ENCODE measurements around the gene ZBTB7C. TPM values are rescaled to one million over a fixed set of nuclear protein-coding genes. Genes with fewer than 3 reads are reported as not detected.

ZBTB7C gene
- total RNA-seq, 2 experiments from 2014 or later, result 0.05 TPM; not detected in 1

DNA sequence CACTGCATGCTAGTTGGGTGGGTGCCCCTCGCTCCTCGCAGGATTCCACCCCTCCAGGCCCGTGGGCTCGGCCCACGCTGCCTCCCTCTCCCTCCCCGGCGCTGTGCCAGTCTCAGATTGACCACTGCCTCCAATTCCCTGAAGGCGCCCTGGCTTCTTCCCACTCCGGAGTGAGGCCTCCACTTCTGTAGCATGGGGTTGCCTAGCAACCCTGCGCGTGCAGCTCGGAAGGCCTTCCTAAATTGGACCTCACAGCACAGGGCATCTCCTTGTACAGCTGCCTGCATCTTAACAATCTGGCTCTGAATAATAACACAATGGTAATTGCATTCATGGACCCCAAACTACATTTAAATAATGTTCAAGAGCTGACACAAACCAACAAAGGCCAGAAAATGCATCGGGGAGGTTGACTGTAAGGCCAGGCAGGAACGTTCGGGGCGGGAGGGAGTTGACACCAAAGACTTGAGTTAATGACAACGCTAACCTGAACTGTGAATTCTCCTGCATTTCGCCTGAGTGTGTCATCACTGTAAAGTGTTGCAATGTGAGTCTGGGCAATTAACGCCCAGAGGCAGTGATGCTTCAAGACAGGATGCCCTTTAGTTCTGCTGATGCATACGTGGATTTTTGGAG, 222.9 kb downstream of the ZBTB7C start:
- POLR2A ChIA-PET, result no interaction called here
- intact Hi-C loops (cut with micrococcal nuclease), result no loop called here
- no peak overlapping the region for H3K27ac Mint-ChIP-seq
- H3K4me1 Mint-ChIP-seq (ENCODE audit: low read depth), result no peaks in the 10 kb centered on the region
- CTCF ChIA-PET, result interaction anchor here (0.7 kb wide), 1 partner anchor 131 kb away, joined by 7 read pairs; no protein-coding TSS in a partner anchor
- H3K4me3 Mint-ChIP-seq, result no peak overlapping the region
- H3K9me3 Mint-ChIP-seq, result no peaks in the 10 kb centered on the region
- peaks cover 19% of the 10 kb centered on the region for H3K27me3 Mint-ChIP-seq
- no peaks in the 10 kb centered on the region for H3K36me3 Mint-ChIP-seq
- no peak for DNase-seq

DNA sequence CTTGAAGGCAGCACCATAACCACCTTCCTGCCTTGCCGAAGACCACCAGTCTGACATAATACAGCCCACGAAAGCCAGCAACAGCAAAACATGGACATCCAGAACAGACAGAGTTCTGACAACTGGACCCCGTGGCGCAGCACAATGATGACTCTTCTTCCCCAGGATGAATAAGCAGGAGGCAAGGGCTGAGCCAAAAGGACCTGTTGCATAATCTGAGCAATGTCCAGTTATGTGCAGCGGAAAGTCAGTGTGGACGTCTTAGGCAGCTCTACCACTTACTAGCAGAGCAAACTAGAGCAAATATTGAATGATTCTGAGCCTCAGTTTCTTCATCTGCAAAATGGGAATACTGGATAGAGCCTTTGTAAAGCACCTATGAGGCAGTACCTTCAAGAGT, 225.1 kb downstream of the ZBTB7C start:
- Mint-ChIP-seq H3K9me3 (no peaks in the 10 kb centered on the region), H3K4me1 (ENCODE audit: low read depth) (no peaks in the 10 kb centered on the region), H3K4me3 (no peak overlapping the region), H3K27me3 (peaks cover 17% of the 10 kb centered on the region), H3K36me3 (no peaks in the 10 kb centered on the region), H3K27ac (no peak overlapping the region)
- no peak for DNase-seq
- POLR2A ChIA-PET, result no interaction called here
- intact Hi-C loops (cut with micrococcal nuclease), result no loop called here
- CTCF ChIA-PET, result no interaction called here

DNA sequence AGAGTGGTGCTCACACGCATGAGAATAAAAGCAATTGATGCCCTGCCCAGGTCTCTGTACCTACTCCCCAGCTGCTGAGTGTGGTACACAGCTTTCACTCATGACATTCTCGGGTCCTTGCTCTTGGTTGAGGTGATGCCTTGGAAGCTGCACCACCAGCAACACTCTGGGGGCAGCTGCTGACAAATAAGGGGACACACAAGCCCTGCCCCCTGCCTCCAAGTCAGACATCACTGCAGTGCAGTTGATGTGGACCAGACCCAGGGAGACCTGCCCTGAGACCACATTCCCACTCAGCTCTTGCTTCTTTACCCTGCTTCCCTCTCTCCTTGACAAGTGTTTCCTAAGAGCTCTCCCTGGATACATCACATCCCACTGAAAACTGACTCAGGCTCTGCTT, 225.6 kb downstream of the ZBTB7C start:
- Mint-ChIP-seq H3K27ac (no peak overlapping the region), H3K4me3 (no peak overlapping the region), H3K27me3 (peaks cover 17% of the 10 kb centered on the region), H3K36me3 (no peaks in the 10 kb centered on the region), H3K9me3 (no peaks in the 10 kb centered on the region), H3K4me1 (ENCODE audit: low read depth) (no peaks in the 10 kb centered on the region)
- POLR2A ChIA-PET, result no interaction called here
- DNase-seq, result no peak
- intact Hi-C loops (cut with micrococcal nuclease), result no loop called here
- CTCF ChIA-PET, result no interaction called here

DNA sequence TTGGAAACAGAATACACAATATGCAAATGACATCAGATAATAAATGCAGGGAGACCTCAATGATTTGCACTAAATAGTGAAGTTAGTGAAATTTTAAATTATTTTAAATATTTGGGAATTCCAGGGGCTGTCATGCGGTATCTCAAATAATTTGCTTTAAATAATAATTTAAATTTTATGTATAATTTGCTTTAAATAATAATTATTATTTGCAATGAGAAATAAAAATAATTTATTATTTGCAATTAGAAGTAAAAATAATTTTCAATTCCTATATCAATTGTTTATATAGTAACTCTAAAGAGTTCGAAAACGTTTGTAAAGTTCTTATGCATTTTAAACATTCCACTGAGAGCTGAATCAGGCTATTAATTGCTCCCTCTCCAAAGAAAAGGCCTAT, 226.4 kb downstream of the ZBTB7C start:
- intact Hi-C loops (cut with micrococcal nuclease), result no loop called here
- Mint-ChIP-seq H3K4me1 (ENCODE audit: low read depth) (no peaks in the 10 kb centered on the region), H3K36me3 (no peaks in the 10 kb centered on the region), H3K27me3 (peaks cover 17% of the 10 kb centered on the region), H3K27ac (no peak overlapping the region), H3K4me3 (no peak overlapping the region), H3K9me3 (no peaks in the 10 kb centered on the region)
- DNase-seq, result no peak
- CTCF ChIA-PET, result no interaction called here
- POLR2A ChIA-PET, result no interaction called here

DNA sequence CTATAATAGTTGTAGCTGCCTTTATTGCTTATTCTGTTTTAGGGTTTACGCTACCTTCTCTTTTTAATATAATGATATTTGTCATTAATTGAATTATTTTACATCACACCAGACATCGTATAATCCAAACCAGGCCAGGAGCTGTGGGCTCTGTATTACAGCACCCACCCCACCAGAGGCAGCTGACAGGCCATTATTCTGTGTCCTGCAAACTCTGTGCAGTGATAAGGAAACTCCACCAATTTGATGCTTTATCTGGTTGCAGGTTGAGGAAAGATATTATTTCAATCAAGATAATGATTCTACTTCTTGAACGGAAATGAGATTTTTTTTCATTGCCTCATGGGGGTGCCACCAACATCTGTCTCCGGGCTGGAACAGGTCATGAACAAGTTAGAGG, 227.3 kb downstream of the ZBTB7C start:
- ChIA-PET POLR2A (no interaction called here), CTCF (no interaction called here)
- no peaks in the 10 kb centered on the region for H3K9me3 Mint-ChIP-seq
- H3K4me3 Mint-ChIP-seq, result no peak overlapping the region
- peaks cover 17% of the 10 kb centered on the region for H3K27me3 Mint-ChIP-seq
- no peaks in the 10 kb centered on the region for H3K4me1 Mint-ChIP-seq (ENCODE audit: low read depth)
- intact Hi-C loops (cut with micrococcal nuclease), result no loop called here
- DNase-seq, result no peak
- H3K27ac Mint-ChIP-seq, result no peak overlapping the region
- no peaks in the 10 kb centered on the region for H3K36me3 Mint-ChIP-seq

DNA sequence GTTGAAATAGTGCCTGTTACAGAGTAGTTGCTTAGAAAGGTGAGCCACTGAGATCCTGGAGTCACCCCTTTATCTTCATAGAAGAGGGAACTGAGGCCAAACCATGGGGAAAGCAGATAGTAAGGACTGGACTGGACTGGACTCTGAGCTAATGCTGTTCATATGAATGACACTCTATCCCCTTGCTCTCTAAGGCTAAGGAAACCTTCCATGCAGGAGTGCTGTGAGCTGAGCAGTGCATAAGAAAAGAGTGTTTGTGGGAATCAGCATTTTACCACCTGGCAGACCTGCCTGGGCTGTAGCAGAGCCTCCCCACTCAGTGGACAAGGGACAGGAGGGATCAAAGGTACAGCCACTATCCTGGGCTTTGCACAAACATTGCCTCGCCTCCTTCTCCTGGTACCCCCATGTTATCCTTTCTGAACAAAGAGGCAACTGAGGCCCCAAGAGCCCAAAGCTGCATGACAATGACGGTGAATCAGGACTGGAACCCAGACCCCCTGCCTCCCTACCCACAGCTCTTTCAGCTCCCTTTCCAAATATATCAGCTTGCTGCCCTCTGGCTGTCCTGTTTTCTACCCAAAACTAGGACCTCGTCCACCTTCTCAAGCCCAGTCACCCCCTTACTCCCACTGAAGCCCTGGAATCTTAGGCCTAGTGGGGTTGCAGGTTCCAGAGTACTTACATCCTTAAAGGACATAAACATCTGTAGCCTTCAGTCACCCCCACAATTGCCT, 227.9 kb downstream of the ZBTB7C start:
- POLR2A ChIA-PET, result no interaction called here
- no peak overlapping the region for H3K27ac Mint-ChIP-seq
- H3K4me3 Mint-ChIP-seq, result no peak overlapping the region
- DNase-seq, result no peak
- CTCF ChIA-PET, result no interaction called here
- intact Hi-C loops (cut with micrococcal nuclease), result no loop called here
- H3K9me3 Mint-ChIP-seq, result no peaks in the 10 kb centered on the region
- peaks cover 14% of the 10 kb centered on the region for H3K27me3 Mint-ChIP-seq
- no peaks in the 10 kb centered on the region for H3K4me1 Mint-ChIP-seq (ENCODE audit: low read depth)
- H3K36me3 Mint-ChIP-seq, result no peaks in the 10 kb centered on the region

DNA sequence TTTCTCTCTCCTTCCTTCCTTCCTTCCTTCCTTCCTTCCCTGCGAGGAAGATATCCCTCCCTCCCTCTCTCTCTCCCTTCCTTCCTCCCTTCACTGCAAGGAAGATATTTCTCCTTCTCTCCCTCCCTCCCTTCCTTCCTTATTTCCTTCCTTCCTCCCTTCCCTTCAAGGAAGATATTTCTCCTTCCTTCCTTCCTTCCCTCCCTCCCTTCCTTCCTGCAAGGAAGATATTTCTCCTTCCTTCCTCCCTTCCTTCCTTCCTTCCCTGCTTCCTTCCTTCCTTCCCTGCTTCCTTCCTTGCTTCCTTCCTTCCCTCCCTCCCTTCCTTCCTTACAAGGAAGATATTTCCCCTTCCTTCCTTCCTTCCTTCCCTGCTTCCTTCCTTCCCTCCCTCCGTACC, 229.5 kb downstream of the ZBTB7C start:
- H3K36me3 Mint-ChIP-seq, result no peaks in the 10 kb centered on the region
- peaks cover 5% of the 10 kb centered on the region for H3K27me3 Mint-ChIP-seq
- H3K4me1 Mint-ChIP-seq (ENCODE audit: low read depth), result no peaks in the 10 kb centered on the region
- H3K9me3 Mint-ChIP-seq, result no peaks in the 10 kb centered on the region
- no peak for DNase-seq
- intact Hi-C loops (cut with micrococcal nuclease), result no loop called here
- no peak overlapping the region for H3K4me3 Mint-ChIP-seq
- POLR2A ChIA-PET, result no interaction called here
- no peak overlapping the region for H3K27ac Mint-ChIP-seq
- CTCF ChIA-PET, result no interaction called here

DNA sequence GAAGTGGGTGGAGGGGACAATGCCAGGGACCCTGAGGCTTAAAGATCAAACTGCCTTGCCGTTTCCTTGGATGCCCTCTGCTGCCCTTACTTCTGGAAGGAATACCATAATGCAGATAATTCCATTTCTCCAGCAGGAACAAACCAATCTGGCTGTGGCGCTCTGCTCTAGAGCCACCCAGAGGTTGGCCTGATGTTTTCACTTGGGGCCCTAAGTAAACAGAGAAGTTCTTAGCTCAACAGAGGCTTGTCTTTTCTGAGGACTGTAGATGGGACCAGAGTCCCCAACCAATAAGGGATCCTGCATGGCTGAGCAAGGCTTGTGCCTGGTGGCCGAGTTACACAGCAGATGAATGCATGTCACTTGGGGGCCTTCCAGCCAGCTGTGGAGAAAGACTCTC, 230.2 kb downstream of the ZBTB7C start:
- intact Hi-C loops (cut with micrococcal nuclease), result no loop called here
- no peaks in the 10 kb centered on the region for H3K4me1 Mint-ChIP-seq (ENCODE audit: low read depth)
- POLR2A ChIA-PET, result no interaction called here
- CTCF ChIA-PET, result no interaction called here
- peaks cover 7% of the 10 kb centered on the region for H3K27me3 Mint-ChIP-seq
- H3K27ac Mint-ChIP-seq, result no peak overlapping the region
- no peaks in the 10 kb centered on the region for H3K9me3 Mint-ChIP-seq
- H3K4me3 Mint-ChIP-seq, result no peak overlapping the region
- no peaks in the 10 kb centered on the region for H3K36me3 Mint-ChIP-seq
- no peak for DNase-seq

DNA sequence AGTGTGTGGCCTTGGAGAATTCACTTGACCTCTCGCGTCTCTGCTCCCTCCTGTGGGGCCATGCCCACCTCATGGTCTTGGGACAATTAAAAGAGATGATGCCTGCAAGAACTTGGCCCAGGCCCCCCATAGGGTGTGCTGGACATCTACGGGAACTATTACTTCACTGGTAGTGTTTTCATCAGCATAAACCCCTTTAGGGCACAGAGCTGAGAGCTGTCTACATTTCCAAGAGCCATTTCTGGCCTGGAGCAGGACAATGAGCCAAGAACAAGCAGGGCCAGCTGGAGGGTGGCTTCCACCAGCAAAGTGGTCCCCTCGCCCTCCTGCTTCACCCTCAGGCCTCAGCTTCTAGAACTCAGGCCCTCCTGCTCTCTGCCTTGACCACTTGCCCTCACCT, 232.3 kb downstream of the ZBTB7C start:
- DNase-seq, result no peak
- intact Hi-C loops (cut with micrococcal nuclease), result no loop called here
- Mint-ChIP-seq H3K36me3 (no peaks in the 10 kb centered on the region), H3K27ac (no peak overlapping the region), H3K4me1 (ENCODE audit: low read depth) (peaks cover 2% of the 10 kb centered on the region), H3K4me3 (no peak overlapping the region), H3K27me3 (peaks cover 7% of the 10 kb centered on the region), H3K9me3 (no peaks in the 10 kb centered on the region)
- CTCF ChIA-PET, result no interaction called here
- POLR2A ChIA-PET, result no interaction called here

DNA sequence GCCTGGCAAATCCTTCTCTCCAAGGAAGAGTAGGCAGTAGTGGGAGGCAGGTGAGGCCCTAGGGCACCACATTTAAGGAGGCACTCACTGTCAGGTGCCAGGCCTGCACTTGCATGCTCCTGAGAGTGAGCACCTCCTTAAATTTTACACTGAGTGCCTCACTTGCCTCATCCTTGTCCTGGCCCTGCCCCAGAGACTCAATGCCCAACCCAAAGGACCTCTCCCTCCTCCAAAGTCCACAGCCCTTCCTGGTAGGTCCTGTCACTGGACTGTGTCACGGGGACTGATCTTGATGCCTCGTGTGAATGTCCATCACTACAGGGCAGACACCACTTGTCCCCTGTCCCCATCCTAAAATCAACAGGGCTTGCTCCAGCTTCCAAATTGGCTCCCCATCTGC, 235.6 kb downstream of the ZBTB7C start:
- H3K4me1 Mint-ChIP-seq (ENCODE audit: low read depth), result peaks cover 2% of the 10 kb centered on the region
- intact Hi-C loops (cut with micrococcal nuclease), result no loop called here

DNA sequence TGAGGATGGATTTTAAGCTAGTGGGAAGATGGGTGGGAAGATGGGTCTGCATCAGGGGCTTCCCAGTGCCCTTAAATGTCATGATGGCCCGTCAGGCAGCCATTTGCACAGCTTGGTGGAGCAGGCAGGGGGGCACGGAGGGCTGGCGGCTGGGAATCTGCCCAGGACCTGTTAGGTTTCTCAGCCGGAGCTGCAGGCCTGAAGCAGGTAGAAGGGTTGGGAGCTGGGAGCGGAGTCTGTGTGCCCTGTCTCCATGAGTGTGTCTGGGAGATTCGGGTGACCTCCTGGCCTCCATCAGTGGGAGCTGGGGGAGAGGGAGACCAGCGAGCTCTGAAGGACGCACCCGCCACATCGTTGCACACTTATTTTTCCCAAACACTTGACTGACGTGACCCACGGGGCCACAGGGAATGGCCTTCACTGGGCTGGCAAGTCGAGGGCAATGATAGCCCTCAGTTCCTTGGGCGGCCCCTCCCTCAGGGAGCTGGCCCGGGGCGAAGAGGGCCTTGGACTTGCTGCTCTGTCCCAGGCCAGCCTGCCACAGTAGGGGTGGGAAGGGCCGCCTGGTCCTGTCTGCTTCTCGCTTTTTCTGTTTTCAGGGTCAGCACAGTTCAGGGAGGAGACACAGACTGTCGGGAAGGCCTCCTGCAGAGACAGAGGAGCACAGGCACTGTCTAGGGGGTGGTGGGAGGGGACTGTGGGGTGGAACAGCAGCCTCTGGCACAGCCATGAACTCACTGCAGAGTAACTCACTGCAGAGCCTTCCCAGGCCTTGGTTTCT, 236.8 kb downstream of the ZBTB7C start:
- ChIA-PET POLR2A (no interaction called here), CTCF (no interaction called here)
- peaks cover 3% of the 10 kb centered on the region for H3K27me3 Mint-ChIP-seq
- peaks cover 2% of the 10 kb centered on the region for H3K4me1 Mint-ChIP-seq (ENCODE audit: low read depth)
- H3K36me3 Mint-ChIP-seq, result no peaks in the 10 kb centered on the region
- no peak for DNase-seq
- no peak overlapping the region for H3K27ac Mint-ChIP-seq
- H3K9me3 Mint-ChIP-seq, result no peaks in the 10 kb centered on the region
- H3K4me3 Mint-ChIP-seq, result no peak overlapping the region
- intact Hi-C loops (cut with micrococcal nuclease), result no loop called here

More for the DNA sequence above, 235.6 kb downstream of the ZBTB7C start:
- H3K27me3 Mint-ChIP-seq, result peaks cover 3% of the 10 kb centered on the region
- H3K27ac Mint-ChIP-seq, result no peak overlapping the region
- H3K36me3 Mint-ChIP-seq, result no peaks in the 10 kb centered on the region
- no peak for DNase-seq
- ChIA-PET POLR2A (no interaction called here), CTCF (no interaction called here)
- no peaks in the 10 kb centered on the region for H3K9me3 Mint-ChIP-seq
- H3K4me3 Mint-ChIP-seq, result no peak overlapping the region

DNA sequence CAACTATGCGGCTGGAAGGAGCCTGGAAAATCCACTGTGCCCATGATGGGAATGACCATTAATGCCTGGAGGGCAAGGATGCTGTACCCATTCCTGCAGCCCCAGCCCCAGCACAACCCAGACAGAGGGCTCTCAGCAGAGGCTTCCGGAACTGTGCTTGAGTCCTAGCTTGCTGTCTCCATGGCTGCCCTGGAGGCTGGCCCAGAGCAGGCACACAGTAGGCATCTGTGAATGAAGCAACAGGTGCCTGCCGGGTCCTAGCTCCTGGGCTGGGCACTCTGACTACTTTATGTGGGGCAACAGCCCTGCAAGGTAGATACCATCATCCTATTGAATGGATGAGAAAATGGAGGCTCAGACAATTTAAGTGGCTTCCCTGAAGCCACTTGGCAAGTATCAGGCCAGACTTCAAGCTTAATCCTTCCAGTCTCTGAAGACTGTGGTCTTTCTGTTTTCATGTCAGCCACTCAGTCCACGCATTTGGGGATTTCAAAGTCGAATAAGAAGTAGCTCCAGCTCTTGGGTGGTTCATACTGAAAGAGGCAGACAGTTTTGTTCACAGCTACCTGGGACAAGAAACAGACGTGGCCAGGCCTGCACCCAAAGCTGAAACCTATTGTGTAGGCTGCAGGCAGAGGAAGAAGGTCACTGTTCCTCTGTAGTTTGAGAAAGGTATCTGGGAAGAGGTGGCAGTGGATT, 237.5 kb downstream of the ZBTB7C start:
- Mint-ChIP-seq H3K9me3 (no peaks in the 10 kb centered on the region), H3K4me1 (ENCODE audit: low read depth) (peaks cover 7% of the 10 kb centered on the region), H3K27me3 (peaks cover 3% of the 10 kb centered on the region), H3K36me3 (no peaks in the 10 kb centered on the region), H3K4me3 (no peak overlapping the region), H3K27ac (no peak overlapping the region)
- DNase-seq, result peak; percentile 12
- intact Hi-C loops (cut with micrococcal nuclease), result no loop called here
- POLR2A ChIA-PET, result no interaction called here
- CTCF ChIA-PET, result no interaction called here
